Right renal pelvis (tissue), 4 donors: ENCODE results near the gene STH. TPM values are rescaled to one million over a fixed set of nuclear protein-coding genes. Genes with fewer than 3 reads are reported as not detected.
"Not testable (repeated sequence)": the region's sequence is repeated elsewhere in the genome, so short reads cannot be mapped to it uniquely, and the experiment has no call there.

Experiments used
- DNase-seq, 4 donors: peaks; one replicate each; pipeline ENCODE4 v3.0.0-alpha.2; 2013; ENCODE audit warnings: low read depth in 4 of 4, low spot score in 3 of 4, missing footprints in 1 of 4
- polyA plus RNA-seq, 4 donors: library from polyadenylated mRNA; unstranded; fragments of 120-200 nt; gene quantifications; one replicate each; pipeline ENCODE4 v1.2.1, GENCODE V29; 2013; ENCODE audit not compliant: insufficient read length in 4 of 4

Gene STH
- polyA plus RNA-seq = not detected

- DNase-seq = no peak
Observed at GRCh38 chr17:45998987-45999899, at the start of gene STH. STH (plus strand) TSS chr17:45999250; CDS start chr17:45999280, 30 bp downstream.

GRCh38 chr17:45949755-45950320 lies 49.2 kb upstream of the STH start:
- DNase-seq = no peak

GRCh38 chr17:45950888-45951287 lies 48.2 kb upstream of the STH start:
- no peak for DNase-seq

GRCh38 chr17:45951403-45951802 lies 47.6 kb upstream of the STH start:
- no peak for DNase-seq

GRCh38 chr17:45951941-45952340 lies 47.1 kb upstream of the STH start:
- DNase-seq = no peak

GRCh38 chr17:45952814-45953320 lies 46.2 kb upstream of the STH start:
- no peak for DNase-seq

GRCh38 chr17:45953561-45953960 lies 45.5 kb upstream of the STH start:
- DNase-seq = no peak

- no peak for DNase-seq
Observed at GRCh38 chr17:45954914-45955313, 44.1 kb upstream of the STH start.

- DNase-seq = no peak
Observed at GRCh38 chr17:45955326-45955725, 43.7 kb upstream of the STH start.

- no peak for DNase-seq
Observed at GRCh38 chr17:45956090-45956489, 43.0 kb upstream of the STH start.

- DNase-seq = not testable (repeated sequence)
Observed at GRCh38 chr17:45956746-45957145, 42.3 kb upstream of the STH start.

- DNase-seq = no peak
Observed at GRCh38 chr17:45958307-45958706, 40.7 kb upstream of the STH start.

GRCh38 chr17:45958994-45959665 lies 39.9 kb upstream of the STH start:
- no peak for DNase-seq

GRCh38 chr17:45960311-45960710 lies 38.7 kb upstream of the STH start:
- DNase-seq = no peak

GRCh38 chr17:45961206-45961605 lies 37.8 kb upstream of the STH start:
- no peak for DNase-seq

- no peak for DNase-seq
Observed at GRCh38 chr17:45962221-45962972, 36.7 kb upstream of the STH start.

GRCh38 chr17:45963283-45963682 lies 35.8 kb upstream of the STH start:
- no peak for DNase-seq

- no peak for DNase-seq
Observed at GRCh38 chr17:45963889-45964288, 35.2 kb upstream of the STH start.

GRCh38 chr17:45964634-45965033 lies 34.4 kb upstream of the STH start:
- no peak for DNase-seq

GRCh38 chr17:45965812-45966211 lies 33.2 kb upstream of the STH start:
- DNase-seq = no peak
